Neural progenitor cell (in vitro differentiated cells): Measurements from ENCODE around the gene HNRNPA0. TPM values are rescaled to one million over a fixed set of nuclear protein-coding genes. Genes with fewer than 3 reads are reported as not detected.

Experiments used
- DNase-seq: peaks from one replicate; pipeline ENCODE4 v3.0.0-alpha.2; 2016; ENCODE audit warnings: low spot score
- H2AFZ ChIP-seq: fragments of 200-600 bp; sonication (generic); replicated peaks from 2 replicates; pipeline ENCODE4 v1.6.1; 2016; ENCODE audit warnings: antibody characterized with exemption
- H3F3A ChIP-seq: fragments of 200-600 bp; sonication (generic); 2 replicates; pipeline ENCODE4 v1.6.1; 2016; ENCODE audit warnings: antibody characterized with exemption, low read depth
- H3K27ac ChIP-seq: fragments of 200-600 bp; sonication (generic); 2 replicates; pipeline ENCODE4 v1.5.1; 2016; ENCODE audit warnings: mild to moderate bottlenecking
- H3K27me3 ChIP-seq: fragments of 200-600 bp; sonication (generic); 2 replicates; pipeline ENCODE4 v1.6.1; 2016; ENCODE audit warnings: mild to moderate bottlenecking, moderate library complexity
- H3K36me3 ChIP-seq: fragments of 200-600 bp; sonication (generic); 2 replicates; pipeline ENCODE4 v1.5.1; 2016
- H3K4me1 ChIP-seq: fragments of 200-600 bp; sonication (generic); 2 replicates; pipeline ENCODE4 v1.6.1; 2016; ENCODE audit warnings: mixed run types
- H3K4me2 ChIP-seq: fragments of 200-600 bp; sonication (generic); 2 replicates; pipeline ENCODE4 v1.6.1; 2016
- H3K4me3 ChIP-seq: fragments of 200-600 bp; sonication (generic); 2 replicates; pipeline ENCODE4 v1.5.1; 2016
- H3K79me2 ChIP-seq: fragments of 200-600 bp; sonication (generic); 2 replicates; pipeline ENCODE4 v1.6.1; 2016; ENCODE audit warnings: low read depth
- H3K9ac ChIP-seq: fragments of 200-600 bp; sonication (generic); 2 replicates; pipeline ENCODE4 v1.6.1; 2016
- H3K9me3 ChIP-seq: fragments of 200-600 bp; sonication (generic); 2 replicates; pipeline ENCODE4 v1.5.1; 2016; ENCODE audit warnings: low read depth
- H4K20me1 ChIP-seq: fragments of 200-600 bp; sonication (generic); 2 replicates; pipeline ENCODE4 v1.6.1; 2016; ENCODE audit warnings: low read depth
- H3K27ac Mint-ChIP-seq: 3 replicates; pipeline ENCODE4 v1.8.0; 2021; ENCODE audit warnings: mixed read lengths
- H3K27me3 Mint-ChIP-seq: 2 replicates; pipeline ENCODE4 v1.8.0; 2022; ENCODE audit warnings: low read depth, mild to moderate bottlenecking, inconsistent platforms, moderate library complexity, mixed read lengths; ENCODE audit not compliant: insufficient read depth
- H3K36me3 Mint-ChIP-seq: 3 replicates; pipeline ENCODE4 v1.8.0; 2021; ENCODE audit warnings: mixed read lengths
- H3K4me1 Mint-ChIP-seq: 3 replicates; pipeline ENCODE4 v1.8.0; 2021; ENCODE audit warnings: mixed read lengths
- H3K4me3 Mint-ChIP-seq: 3 replicates; pipeline ENCODE4 v1.8.0; 2021; ENCODE audit warnings: mild to moderate bottlenecking, moderate library complexity, mixed read lengths
- H3K9me3 Mint-ChIP-seq: 3 replicates; pipeline ENCODE4 v1.8.0; 2020; ENCODE audit warnings: mixed read lengths
- EZH2 ChIP-seq: fragments of 200-600 bp; sonication (generic); IDR thresholded peaks from 2 replicates; pipeline ENCODE4 v1.6.1; 2017; ENCODE audit warnings: antibody characterized with exemption, mild to moderate bottlenecking, moderate library complexity
- EZH2phosphoT487 ChIP-seq: fragments of 200-600 bp; sonication (generic); IDR thresholded peaks from 2 replicates; pipeline ENCODE4 v1.6.1; 2017; ENCODE audit warnings: antibody characterized with exemption
- total RNA-seq: library from RNA; depleted of rRNA; stranded (reverse); fragments of >200 nt; gene quantifications from 2 replicates; pipeline ENCODE4 v1.2.3, GENCODE V29; 2015; ENCODE audit warnings: low replicate concordance
- TF ChIP-seq, protein P1 (sequence below): fragments of 200-600 bp; sonication (generic); IDR thresholded peaks from 2 replicates; pipeline ENCODE4 v1.5.1; 2017; ENCODE audit warnings: antibody characterized with exemption, mild to moderate bottlenecking

The HNRNPA0 gene
- total RNA-seq, 1 donor from 2014 or later: 49.8 TPM

DNA sequence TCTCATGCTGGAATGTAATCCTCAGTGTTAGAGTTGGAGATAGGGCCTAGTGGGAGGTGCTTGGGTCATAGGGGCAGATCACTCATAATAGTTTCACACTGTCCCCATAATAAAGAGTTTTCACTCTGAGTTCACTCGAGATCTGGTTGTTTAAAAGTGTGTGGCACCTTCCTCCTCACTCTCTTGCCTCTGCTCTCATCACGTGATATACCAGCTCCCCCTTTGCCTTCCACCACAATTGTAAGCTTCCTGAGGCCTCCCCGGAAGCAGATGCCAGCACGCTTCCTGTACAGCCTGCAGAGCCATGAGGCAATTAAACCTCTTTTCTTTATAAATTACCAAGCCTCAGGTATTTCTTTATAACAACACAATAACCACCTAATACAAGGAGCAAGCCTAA is 14.4 kb downstream of the HNRNPA0 start:
- H3K36me3 Mint-ChIP-seq: no peaks in the 10 kb centered on the region
- H3K9me3 ChIP-seq: no peaks in the 10 kb centered on the region
- H3K27ac Mint-ChIP-seq: no peak overlapping the region
- no peaks in the 10 kb centered on the region for H4K20me1 ChIP-seq
- no peak for TF ChIP-seq EZH2phosphoT487
- TF ChIP-seq, protein P1, sequence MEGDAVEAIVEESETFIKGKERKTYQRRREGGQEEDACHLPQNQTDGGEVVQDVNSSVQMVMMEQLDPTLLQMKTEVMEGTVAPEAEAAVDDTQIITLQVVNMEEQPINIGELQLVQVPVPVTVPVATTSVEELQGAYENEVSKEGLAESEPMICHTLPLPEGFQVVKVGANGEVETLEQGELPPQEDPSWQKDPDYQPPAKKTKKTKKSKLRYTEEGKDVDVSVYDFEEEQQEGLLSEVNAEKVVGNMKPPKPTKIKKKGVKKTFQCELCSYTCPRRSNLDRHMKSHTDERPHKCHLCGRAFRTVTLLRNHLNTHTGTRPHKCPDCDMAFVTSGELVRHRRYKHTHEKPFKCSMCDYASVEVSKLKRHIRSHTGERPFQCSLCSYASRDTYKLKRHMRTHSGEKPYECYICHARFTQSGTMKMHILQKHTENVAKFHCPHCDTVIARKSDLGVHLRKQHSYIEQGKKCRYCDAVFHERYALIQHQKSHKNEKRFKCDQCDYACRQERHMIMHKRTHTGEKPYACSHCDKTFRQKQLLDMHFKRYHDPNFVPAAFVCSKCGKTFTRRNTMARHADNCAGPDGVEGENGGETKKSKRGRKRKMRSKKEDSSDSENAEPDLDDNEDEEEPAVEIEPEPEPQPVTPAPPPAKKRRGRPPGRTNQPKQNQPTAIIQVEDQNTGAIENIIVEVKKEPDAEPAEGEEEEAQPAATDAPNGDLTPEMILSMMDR: no peak
- no peak overlapping the region for H3K9ac ChIP-seq
- no peak overlapping the region for H2AFZ ChIP-seq
- no peak overlapping the region for H3K4me3 Mint-ChIP-seq
- peaks cover 4% of the 10 kb centered on the region for H3K4me1 ChIP-seq
- no peaks in the 10 kb centered on the region for H3K36me3 ChIP-seq
- H3K27me3 Mint-ChIP-seq: no peaks in the 10 kb centered on the region
- peaks cover 6% of the 10 kb centered on the region for H3K79me2 ChIP-seq
- H3K9me3 Mint-ChIP-seq: peaks cover 5% of the 10 kb centered on the region
- H3K4me1 Mint-ChIP-seq: no peaks in the 10 kb centered on the region
- no peak overlapping the region for H3K4me2 ChIP-seq
- DNase-seq: no peak
- peaks cover 18% of the 10 kb centered on the region for H3F3A ChIP-seq
- no peak overlapping the region for H3K4me3 ChIP-seq
- no peaks in the 10 kb centered on the region for H3K27me3 ChIP-seq
- no peak overlapping the region for H3K27ac ChIP-seq

DNA sequence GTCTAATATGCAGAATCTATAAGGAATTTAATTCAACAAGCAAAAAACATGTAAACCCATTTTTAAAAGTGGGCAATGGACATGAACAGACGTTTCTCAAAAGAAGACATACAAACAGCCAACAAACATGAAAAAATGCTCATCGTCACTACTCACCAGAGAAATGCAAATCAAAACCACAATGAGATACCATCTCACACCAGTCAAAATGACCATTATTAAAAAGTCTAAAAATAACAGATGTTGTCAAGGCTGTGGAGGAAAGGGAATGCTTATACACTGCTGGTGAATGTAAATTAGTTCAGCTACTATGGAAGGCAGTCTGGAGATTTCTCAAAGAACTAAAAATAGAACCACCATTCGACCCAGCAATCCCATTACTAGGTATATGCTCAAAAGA is 15.2 kb downstream of the HNRNPA0 start:
- H3K9me3 Mint-ChIP-seq: peaks cover 5% of the 10 kb centered on the region
- Histone ChIP-seq H3K27me3 (no peaks in the 10 kb centered on the region), H2AFZ (no peak overlapping the region), H3K4me3 (no peak overlapping the region), H3K4me2 (no peak overlapping the region), H3F3A (peaks cover 21% of the 10 kb centered on the region), H4K20me1 (no peaks in the 10 kb centered on the region), H3K9ac (no peak overlapping the region), H3K4me1 (peaks cover 12% of the 10 kb centered on the region), H3K9me3 (no peaks in the 10 kb centered on the region), H3K79me2 (peaks cover 14% of the 10 kb centered on the region), H3K27ac (no peak overlapping the region), H3K36me3 (no peaks in the 10 kb centered on the region)
- DNase-seq: no peak
- no peak overlapping the region for H3K27ac Mint-ChIP-seq
- no peaks in the 10 kb centered on the region for H3K36me3 Mint-ChIP-seq
- H3K4me1 Mint-ChIP-seq: no peaks in the 10 kb centered on the region
- no peaks in the 10 kb centered on the region for H3K27me3 Mint-ChIP-seq
- TF ChIP-seq EZH2phosphoT487 (no peak), EZH2 (no peak)
- TF ChIP-seq, protein P1: no peak
- no peak overlapping the region for H3K4me3 Mint-ChIP-seq

DNA sequence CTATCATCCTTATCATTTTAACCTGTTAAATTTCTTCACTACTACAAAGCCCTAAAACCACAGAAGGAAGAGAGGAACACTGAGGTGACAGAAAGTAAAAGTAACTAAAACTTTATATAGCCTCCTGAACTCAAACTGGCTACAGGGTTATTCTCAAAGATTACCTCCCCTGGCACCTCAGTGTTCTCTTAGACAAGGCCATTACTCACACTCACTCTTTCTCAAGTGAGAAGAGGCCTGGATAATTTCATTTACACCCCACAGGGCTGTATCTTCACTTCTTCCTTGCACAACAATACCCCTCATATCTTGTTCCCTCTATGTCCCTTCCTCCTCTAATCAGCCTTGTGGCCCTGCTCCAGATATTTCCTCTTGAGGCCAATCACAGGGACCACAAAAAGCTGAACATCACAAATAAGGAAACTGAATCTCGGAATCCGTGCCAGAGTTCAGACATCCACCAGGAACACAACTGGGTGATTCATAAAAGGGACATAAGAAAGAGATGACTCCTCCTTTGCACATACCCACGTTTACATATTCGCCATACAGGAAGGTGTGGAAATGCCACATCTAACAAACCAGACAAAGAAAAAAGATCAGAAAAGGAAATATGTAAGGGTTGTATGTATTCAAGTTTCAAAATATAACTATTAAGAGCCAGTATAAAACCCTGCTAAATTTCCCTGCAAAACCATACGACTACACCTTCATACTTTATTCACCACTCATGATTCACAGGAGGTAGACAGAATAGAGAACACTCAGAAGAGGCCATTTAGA is 16.6 kb downstream of the HNRNPA0 start:
- Histone ChIP-seq H3F3A (peaks cover 21% of the 10 kb centered on the region), H3K27me3 (no peaks in the 10 kb centered on the region), H3K27ac (no peak overlapping the region), H3K9ac (no peak overlapping the region), H3K79me2 (peaks cover 28% of the 10 kb centered on the region), H2AFZ (no peak overlapping the region), H3K9me3 (no peaks in the 10 kb centered on the region), H3K4me2 (no peak overlapping the region), H3K4me3 (no peak overlapping the region), H3K4me1 (peaks cover 24% of the 10 kb centered on the region), H3K36me3 (no peaks in the 10 kb centered on the region), H4K20me1 (no peaks in the 10 kb centered on the region)
- no peaks in the 10 kb centered on the region for H3K27me3 Mint-ChIP-seq
- H3K27ac Mint-ChIP-seq: no peak overlapping the region
- H3K4me1 Mint-ChIP-seq: no peaks in the 10 kb centered on the region
- H3K9me3 Mint-ChIP-seq: peaks cover 5% of the 10 kb centered on the region
- no peak for DNase-seq
- no peaks in the 10 kb centered on the region for H3K36me3 Mint-ChIP-seq
- H3K4me3 Mint-ChIP-seq: no peak overlapping the region
- TF ChIP-seq, protein P1: no peak
- no peak for TF ChIP-seq EZH2phosphoT487
- TF ChIP-seq EZH2: no peak
